Measurements from ENCODE around the gene KIF20B. TPM values are rescaled to one million over a fixed set of nuclear protein-coding genes. Genes with fewer than 3 reads are reported as not detected.

KIF20B gene
- total and polyA plus RNA-seq, 2 experiments from 2014 or later: 8.3 to 12.1 TPM

DNA sequence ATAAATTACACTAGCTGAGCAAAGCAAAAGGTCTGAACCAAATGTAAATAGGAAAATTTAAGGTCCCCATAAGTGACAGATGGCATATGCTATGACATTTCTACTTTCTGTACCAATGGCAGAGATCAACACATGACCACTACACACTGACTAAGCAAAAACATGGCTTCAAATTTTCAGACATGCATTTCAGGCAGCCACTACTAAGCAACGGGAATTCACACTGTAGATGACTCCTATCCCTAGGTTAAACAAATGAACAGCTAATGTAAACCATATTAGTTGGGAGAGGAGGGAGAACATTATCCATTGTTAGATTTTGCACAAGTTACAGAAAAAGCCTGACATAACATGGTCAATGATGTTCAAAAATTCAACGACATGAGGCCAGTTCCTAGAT, 11.4 kb upstream of the KIF20B start:
- no peaks in the 10 kb centered on the region for H3K36me3 ChIP-seq
- no peaks in the 10 kb centered on the region for H3K4me1 ChIP-seq (ENCODE audit: low read depth)
- DNase-seq (ENCODE audit: low read depth in 1 of 2, low spot score in 1 of 2): no peak
- H3K9me3 ChIP-seq (ENCODE audit: low read depth): no peaks in the 10 kb centered on the region
- H3K27me3 ChIP-seq: no peaks in the 10 kb centered on the region
- H3K4me3 ChIP-seq: no peak overlapping the region
- no peak overlapping the region for H3K27ac ChIP-seq
- TF ChIP-seq, protein P1, sequence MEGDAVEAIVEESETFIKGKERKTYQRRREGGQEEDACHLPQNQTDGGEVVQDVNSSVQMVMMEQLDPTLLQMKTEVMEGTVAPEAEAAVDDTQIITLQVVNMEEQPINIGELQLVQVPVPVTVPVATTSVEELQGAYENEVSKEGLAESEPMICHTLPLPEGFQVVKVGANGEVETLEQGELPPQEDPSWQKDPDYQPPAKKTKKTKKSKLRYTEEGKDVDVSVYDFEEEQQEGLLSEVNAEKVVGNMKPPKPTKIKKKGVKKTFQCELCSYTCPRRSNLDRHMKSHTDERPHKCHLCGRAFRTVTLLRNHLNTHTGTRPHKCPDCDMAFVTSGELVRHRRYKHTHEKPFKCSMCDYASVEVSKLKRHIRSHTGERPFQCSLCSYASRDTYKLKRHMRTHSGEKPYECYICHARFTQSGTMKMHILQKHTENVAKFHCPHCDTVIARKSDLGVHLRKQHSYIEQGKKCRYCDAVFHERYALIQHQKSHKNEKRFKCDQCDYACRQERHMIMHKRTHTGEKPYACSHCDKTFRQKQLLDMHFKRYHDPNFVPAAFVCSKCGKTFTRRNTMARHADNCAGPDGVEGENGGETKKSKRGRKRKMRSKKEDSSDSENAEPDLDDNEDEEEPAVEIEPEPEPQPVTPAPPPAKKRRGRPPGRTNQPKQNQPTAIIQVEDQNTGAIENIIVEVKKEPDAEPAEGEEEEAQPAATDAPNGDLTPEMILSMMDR (IDR thresholded peaks at IDR 0.05; ENCODE audit: low read depth, low read length): no peak

DNA sequence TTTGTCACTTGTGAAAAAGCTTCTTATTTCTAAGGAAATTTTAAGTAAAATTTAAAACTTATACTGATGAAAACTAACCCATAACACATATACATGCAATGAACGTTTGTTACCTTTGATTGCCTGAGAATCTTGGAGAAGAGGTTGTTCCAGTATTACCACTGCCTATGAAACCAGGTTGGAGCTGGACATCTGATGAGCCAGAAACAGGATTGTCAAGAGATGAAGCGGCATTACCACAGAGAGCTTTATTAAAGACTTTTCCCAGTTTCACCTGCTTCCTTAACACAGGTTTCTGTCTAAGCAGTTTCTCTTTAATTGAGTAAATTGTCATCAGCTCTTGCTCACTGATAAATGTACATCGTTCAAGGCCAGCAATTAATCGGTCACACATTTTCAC, 9.0 kb upstream of the KIF20B start:
- Histone ChIP-seq H3K36me3 (no peaks in the 10 kb centered on the region), H3K9me3 (ENCODE audit: low read depth) (no peaks in the 10 kb centered on the region), H3K4me3 (no peak overlapping the region), H3K4me1 (ENCODE audit: low read depth) (peaks cover 4% of the 10 kb centered on the region), H3K27ac (no peak overlapping the region), H3K27me3 (no peaks in the 10 kb centered on the region)
- TF ChIP-seq, protein P1 (IDR thresholded peaks at IDR 0.05; ENCODE audit: low read depth, low read length): no peak
- DNase-seq (ENCODE audit: low read depth in 1 of 2, low spot score in 1 of 2): no peak

DNA sequence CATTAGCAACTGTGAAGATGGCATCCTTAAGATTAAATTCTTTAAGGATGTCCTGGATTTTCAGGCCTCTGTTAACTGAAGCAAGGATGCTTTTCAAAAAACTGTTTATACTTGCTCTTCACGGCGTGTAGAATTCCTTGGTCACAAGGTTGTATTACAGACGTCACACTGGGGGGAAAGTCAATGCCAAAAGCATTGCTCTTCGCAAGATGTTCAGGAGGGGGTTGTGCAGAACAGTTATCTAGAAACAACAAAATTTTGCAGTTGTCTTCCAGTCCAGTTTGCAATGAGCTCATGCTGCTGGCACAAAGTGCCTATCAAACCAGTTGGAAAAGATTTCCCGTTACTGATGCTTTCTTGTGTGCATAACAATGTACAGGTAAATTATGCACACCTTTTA, 8.2 kb upstream of the KIF20B start:
- no peak overlapping the region for H3K27ac ChIP-seq
- H3K36me3 ChIP-seq: no peaks in the 10 kb centered on the region
- TF ChIP-seq, protein P1 (IDR thresholded peaks at IDR 0.05; ENCODE audit: low read depth, low read length): no peak
- peaks cover 7% of the 10 kb centered on the region for H3K4me1 ChIP-seq (ENCODE audit: low read depth)
- no peak overlapping the region for H3K4me3 ChIP-seq
- DNase-seq (ENCODE audit: low read depth in 1 of 2, low spot score in 1 of 2): no peak
- H3K27me3 ChIP-seq: no peaks in the 10 kb centered on the region
- H3K9me3 ChIP-seq (ENCODE audit: low read depth): no peaks in the 10 kb centered on the region

DNA sequence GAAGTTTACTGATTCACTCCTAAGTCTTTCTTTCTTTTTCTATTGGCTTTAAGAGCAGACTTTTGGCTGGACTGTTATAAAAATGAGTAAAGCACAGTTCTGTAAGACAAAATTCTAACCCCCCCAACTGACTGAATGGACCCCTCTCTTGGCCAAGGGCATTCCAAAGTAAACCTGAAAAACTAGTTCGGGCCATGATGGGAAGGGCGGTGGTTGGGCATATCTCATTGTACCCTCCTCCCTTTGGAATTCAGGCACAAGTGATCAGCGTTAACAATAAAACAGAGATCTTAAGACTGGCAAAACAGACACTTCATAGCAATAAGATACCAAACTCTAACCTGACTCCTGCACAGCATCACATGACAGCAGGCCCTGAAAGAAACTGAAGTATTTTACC, 6.1 kb upstream of the KIF20B start:
- TF ChIP-seq, protein P1 (IDR thresholded peaks at IDR 0.05; ENCODE audit: low read depth, low read length): no peak

DNA sequence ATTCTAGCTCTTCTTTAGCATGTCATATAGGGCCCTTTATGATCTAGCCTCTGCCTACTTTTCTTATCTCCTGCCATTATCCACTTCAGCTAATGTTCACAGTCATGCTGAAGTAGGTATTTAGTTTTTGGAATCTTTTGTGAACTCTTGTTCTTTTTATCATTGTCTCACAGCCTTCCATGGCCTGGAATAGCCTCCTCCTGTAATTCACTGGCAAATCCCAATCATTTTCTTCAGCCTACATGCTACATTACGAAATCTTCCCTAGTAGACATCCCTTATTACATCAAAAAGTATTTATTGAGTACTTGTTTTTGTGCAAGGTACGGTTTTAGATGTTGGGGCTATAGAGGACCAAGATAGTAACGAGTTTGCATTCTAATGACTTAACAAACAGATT, 3.4 kb upstream of the KIF20B start:
- no peaks in the 10 kb centered on the region for H3K36me3 ChIP-seq
- H3K27me3 ChIP-seq: no peaks in the 10 kb centered on the region
- no peaks in the 10 kb centered on the region for H3K9me3 ChIP-seq (ENCODE audit: low read depth)
- peaks cover 32% of the 10 kb centered on the region for H3K4me1 ChIP-seq (ENCODE audit: low read depth)
- no peak for DNase-seq (ENCODE audit: low read depth in 1 of 2, low spot score in 1 of 2)
- TF ChIP-seq, protein P1 (IDR thresholded peaks at IDR 0.05; ENCODE audit: low read depth, low read length): no peak
- H3K27ac ChIP-seq: no peak overlapping the region
- no peak overlapping the region for H3K4me3 ChIP-seq

More for the DNA sequence above, 6.1 kb upstream of the KIF20B start:
- Histone ChIP-seq H3K27ac (no peak overlapping the region), H3K27me3 (no peaks in the 10 kb centered on the region), H3K4me3 (no peak overlapping the region), H3K9me3 (ENCODE audit: low read depth) (no peaks in the 10 kb centered on the region), H3K36me3 (no peaks in the 10 kb centered on the region), H3K4me1 (ENCODE audit: low read depth) (peaks cover 18% of the 10 kb centered on the region)
- DNase-seq (ENCODE audit: low read depth in 1 of 2, low spot score in 1 of 2): no peak

DNA sequence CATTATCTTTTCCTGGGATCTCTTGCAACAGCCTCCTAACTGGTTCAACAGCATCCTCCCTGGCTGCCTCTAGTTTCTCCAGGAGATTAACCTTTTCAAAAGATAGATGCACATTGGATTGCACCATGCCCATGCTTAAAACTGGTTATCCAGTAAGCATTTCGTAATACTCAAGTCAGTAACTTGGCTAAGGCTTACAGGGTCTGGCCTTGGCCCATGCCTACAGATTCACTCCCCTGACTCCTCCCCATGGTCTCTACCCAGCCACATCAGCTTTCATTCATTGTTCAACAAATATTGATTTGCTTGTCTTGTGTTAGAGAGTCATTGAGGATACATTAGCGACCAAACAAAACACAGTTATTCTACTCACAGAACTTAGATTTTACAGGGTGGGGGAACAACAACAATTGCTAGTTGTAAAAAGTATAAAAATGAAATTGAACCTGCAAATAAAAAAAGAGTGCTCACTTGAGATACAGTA, 1.8 kb upstream of the KIF20B start:
- H3K4me3 ChIP-seq: no peak overlapping the region
- DNase-seq (ENCODE audit: low read depth in 1 of 2, low spot score in 1 of 2): peak in 1 of 2 donors; percentile 50
- no peak overlapping the region for H3K27ac ChIP-seq
- H3K4me1 ChIP-seq (ENCODE audit: low read depth): peaks cover 32% of the 10 kb centered on the region
- TF ChIP-seq, protein P1 (IDR thresholded peaks at IDR 0.05; ENCODE audit: low read depth, low read length): no peak
- no peaks in the 10 kb centered on the region for H3K36me3 ChIP-seq
- H3K27me3 ChIP-seq: no peaks in the 10 kb centered on the region
- no peaks in the 10 kb centered on the region for H3K9me3 ChIP-seq (ENCODE audit: low read depth)

All from cardiac muscle cell (in vitro differentiated cells and primary cell).